Femur (tissue), 1 donor: ENCODE data around the gene FLACC1.
"Not testable (repeated sequence)": the region's sequence is repeated elsewhere in the genome, so short reads cannot be mapped to it uniquely, and the experiment has no call there.

Source experiments
- DNase-seq: peaks from one replicate; pipeline ENCODE4 v3.0.0-alpha.2; 2017

The FLACC1 gene

DNA sequence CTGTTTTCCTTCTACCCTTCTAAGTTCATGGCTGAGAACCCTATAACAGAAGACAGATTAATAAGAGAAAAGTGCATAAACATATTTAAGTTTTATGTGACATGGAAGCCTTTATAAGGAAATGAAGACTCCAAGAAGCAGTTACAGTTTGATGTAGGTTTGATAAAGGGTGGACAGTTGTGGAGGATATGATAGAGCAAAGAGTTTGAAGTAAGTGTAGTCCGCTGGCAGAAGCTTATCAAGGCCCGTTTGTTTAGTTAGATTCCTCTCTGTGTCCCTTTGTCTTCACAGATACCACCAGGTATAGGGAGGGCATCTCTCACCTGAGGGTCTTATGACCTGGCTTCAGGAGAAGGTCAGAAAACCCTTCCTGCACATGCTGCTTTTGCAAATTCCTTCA, 107.3 kb downstream of the FLACC1 start:
- no peak for DNase-seq

DNA sequence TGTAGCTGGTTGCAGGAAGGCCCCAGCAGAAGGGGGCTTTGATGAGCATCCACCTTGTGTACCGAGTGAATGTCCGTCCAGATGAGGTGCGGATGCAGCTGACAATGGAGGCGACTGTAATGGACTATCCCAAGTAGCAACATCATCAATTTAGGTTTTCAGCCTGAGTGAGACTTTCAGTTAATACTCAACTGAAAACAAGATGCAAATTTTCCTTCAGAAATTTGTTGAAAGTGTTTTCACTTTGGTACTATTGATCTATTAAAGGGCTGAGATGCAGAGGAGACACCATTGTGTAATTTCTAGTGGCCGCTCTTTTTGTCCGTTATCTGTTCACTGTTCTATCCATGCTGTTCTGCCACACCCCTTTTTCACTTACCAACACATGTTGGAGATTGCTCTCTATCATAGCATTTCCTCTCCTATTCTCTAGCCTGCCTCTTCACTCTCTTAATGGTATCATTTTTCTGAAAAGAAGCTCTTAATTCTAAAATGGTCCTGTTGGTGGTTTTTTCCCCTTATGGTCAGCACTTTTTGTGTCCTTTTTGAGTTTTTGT, 108.8 kb downstream of the FLACC1 start:
- DNase-seq: no peak

DNA sequence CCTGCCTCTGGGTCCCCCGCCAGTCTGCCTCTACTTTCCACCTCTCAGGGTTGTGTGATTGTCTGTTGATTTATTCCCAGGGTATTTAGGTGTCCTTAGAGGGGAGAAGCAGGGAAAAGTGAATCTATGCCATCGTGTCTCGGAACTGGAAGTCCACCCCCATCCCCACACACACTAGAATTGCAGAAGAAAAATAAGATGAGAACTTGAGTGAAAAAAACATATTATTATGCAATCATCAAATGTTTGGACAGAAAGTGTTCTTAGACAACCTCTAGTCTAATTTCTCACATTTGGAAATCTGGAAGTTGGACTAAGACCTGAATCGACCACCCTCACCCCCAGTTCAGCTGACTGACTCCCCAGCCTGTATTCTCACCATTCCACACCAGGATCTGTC, 110.9 kb downstream of the FLACC1 start:
- no peak for DNase-seq

DNA sequence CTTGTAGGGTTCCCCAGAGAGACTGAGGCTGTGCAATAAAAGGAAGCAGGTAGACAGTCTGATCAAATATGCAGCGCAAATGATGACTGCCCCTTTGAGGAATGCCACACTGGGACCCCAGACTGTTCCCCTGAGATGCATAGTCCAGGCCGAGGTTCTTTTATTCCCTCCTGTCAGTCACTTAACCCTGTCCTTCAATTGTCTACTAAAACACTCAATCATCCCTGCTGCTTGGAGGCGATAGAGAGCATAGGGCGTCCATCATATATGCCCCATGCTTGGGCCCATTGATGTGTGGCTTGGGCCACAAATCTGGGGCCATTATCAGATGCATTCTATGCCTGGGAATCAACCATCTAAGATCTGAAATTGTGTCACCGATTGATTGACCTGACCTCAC, 112.3 kb downstream of the FLACC1 start:
- DNase-seq: no peak

DNA sequence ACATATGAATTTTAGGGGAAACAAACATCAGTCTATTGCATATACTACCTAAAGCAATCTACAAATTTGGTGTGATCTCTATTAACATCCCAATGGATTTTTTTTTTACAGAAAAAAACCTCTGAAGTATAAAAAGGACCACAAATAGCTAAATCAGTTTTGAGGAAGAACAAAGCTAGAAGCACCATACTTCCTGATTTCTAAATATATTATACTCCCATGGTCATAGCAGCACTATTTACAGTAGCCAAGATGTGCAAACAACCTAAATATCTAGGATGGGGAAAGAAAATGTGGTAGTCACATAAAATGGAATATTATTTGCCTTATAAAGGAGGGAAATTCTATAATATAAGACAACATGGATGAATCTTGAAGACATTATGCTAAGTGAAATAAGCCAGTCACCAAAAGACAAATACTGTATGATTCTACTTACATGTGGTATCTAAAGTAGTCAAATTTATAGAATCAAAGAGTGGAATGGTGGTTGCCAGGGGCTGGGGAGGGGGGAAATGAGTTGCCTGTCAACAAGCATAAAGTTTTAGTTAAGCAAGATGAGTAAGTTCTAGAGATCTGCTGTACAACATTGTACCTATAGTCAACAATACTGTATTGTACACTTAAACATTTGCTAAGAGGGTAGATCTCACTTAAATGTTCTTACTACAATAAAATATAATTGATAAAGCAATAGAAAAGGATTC, 114.4 kb downstream of the FLACC1 start:
- no peak for DNase-seq

DNA sequence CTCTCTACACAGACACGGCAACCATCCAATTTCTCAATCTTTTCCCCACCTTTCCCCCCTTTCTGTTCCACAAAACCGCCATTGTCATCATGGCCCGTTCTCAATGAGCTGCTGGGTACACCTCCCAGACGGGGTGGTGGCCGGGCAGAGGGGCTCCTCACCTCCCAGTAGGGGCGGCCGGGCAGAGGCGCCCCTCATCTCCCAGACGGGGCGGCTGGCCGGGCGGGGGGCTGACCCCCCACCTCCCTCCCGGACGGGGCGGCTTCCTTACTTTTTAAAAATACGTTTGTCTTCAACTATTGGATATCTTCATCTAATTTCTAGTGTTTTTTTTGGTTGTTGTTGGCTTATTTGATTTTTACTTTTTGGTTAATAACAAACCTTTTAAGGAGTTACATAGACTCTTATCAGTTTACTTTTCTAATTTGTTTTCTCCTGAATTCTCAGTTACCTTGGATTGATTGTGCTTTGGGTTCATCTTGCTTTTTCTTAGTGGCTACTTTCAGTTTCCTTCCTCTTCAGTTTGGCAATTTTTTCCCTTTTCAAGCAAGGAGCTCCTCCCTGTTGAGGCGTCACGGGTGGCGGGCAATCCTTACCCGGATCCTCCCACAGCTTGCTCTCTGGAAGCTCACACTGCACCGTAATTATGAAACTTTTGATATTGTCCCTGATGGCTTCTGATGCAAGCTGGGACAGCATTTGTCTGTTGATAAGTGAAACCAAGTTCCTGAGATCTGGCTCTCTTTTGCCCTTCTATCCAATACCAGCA, 117.8 kb downstream of the FLACC1 start:
- not testable (repeated sequence) for DNase-seq
